ENCODE results near the gene MAML3.

The MAML3 gene

GRCh38 chr4:139694522-139695107, 459.4 kb downstream of the MAML3 start:
- no peak overlapping the region for H2BK12ac ChIP-seq (ENCODE audit: low read length)
- no peaks in the 10 kb centered on the region for H3K79me1 ChIP-seq (ENCODE audit: low read depth, low read length)
- no peaks in the 10 kb centered on the region for H3K27me3 ChIP-seq (ENCODE audit: control insufficient read depth in 3 of 3, insufficient read depth in 3 of 3, low read depth in 1 of 3, low read length in 3 of 3)
- no peak for DNase-seq (ENCODE audit: low spot score)
- H2AFZ ChIP-seq (ENCODE audit: low read length) = no peak overlapping the region
- H3K18ac ChIP-seq (ENCODE audit: low read length) = no peak overlapping the region
- no peak overlapping the region for H2BK5ac ChIP-seq (ENCODE audit: low read length)
- no peak overlapping the region for H3K9ac ChIP-seq (ENCODE audit: low read depth, low read length, poor library complexity)
- peaks cover 0 to 8% of the 10 kb centered on the region in 2 donors for H3K36me3 ChIP-seq (replicated peaks in 1 of 2; ENCODE audit: control insufficient read depth in 2 of 2, insufficient read depth in 2 of 2, low read length in 2 of 2)
- H2BK120ac ChIP-seq (ENCODE audit: low read depth, low read length) = no peak overlapping the region
- no peak overlapping the region for H3K27ac ChIP-seq (replicated peaks; ENCODE audit: low read length)
- WGBS, 2 donors (ENCODE audit: extremely low coverage in 2 of 2, insufficient read length in 2 of 2, insufficient replicate concordance in 1 of 2) = no CpG with 5 or more reads among the region's 3 CpGs
- no peak overlapping the region for H3K4me2 ChIP-seq (ENCODE audit: insufficient read depth, low read length, poor library complexity, severe bottlenecking)
- H2BK15ac ChIP-seq (ENCODE audit: low read length) = no peak overlapping the region
- no peak overlapping the region for H3K23ac ChIP-seq (ENCODE audit: low read depth, low read length, poor library complexity)
- no peak overlapping the region for H3K4me3 ChIP-seq (ENCODE audit: low read length in 2 of 2)
- H3K4me1 ChIP-seq (ENCODE audit: control insufficient read depth in 2 of 2, insufficient read depth in 1 of 2, low read depth in 1 of 2, low read length in 2 of 2) = no peaks in the 10 kb centered on the region
- H4K8ac ChIP-seq (ENCODE audit: low read depth, low read length) = no peak overlapping the region
- H3K9me3 ChIP-seq (replicated peaks in 1 of 2; ENCODE audit: control insufficient read depth in 2 of 2, insufficient read depth in 1 of 2, low read depth in 1 of 2, low read length in 2 of 2) = peaks cover 0 to 6% of the 10 kb centered on the region in 2 donors
- no peak overlapping the region for H3K14ac ChIP-seq (ENCODE audit: low read length)
- H3K4ac ChIP-seq (ENCODE audit: low read length) = no peak overlapping the region
- H4K91ac ChIP-seq (ENCODE audit: low read depth, low read length, poor library complexity) = no peak overlapping the region
- no peak overlapping the region for H2AK5ac ChIP-seq (ENCODE audit: low read depth, low read length)

GRCh38 chr4:139692309-139693012, 461.5 kb downstream of the MAML3 start:
- Histone ChIP-seq H3K18ac (ENCODE audit: low read length) (no peak overlapping the region), H3K4ac (ENCODE audit: low read length) (no peak overlapping the region), H4K91ac (ENCODE audit: low read depth, low read length, poor library complexity) (no peak overlapping the region), H3K4me3 (ENCODE audit: low read length in 2 of 2) (no peak overlapping the region), H2BK5ac (ENCODE audit: low read length) (no peak overlapping the region), H2BK15ac (ENCODE audit: low read length) (no peak overlapping the region), H3K4me2 (ENCODE audit: insufficient read depth, low read length, poor library complexity, severe bottlenecking) (no peak overlapping the region), H3K79me1 (ENCODE audit: low read depth, low read length) (no peaks in the 10 kb centered on the region), H2AFZ (ENCODE audit: low read length) (no peak overlapping the region), H2AK5ac (ENCODE audit: low read depth, low read length) (no peak overlapping the region), H3K4me1 (ENCODE audit: control insufficient read depth in 2 of 2, insufficient read depth in 1 of 2, low read depth in 1 of 2, low read length in 2 of 2) (peaks cover 0 to 2% of the 10 kb centered on the region in 2 donors), H4K8ac (ENCODE audit: low read depth, low read length) (no peak overlapping the region), H3K9ac (ENCODE audit: low read depth, low read length, poor library complexity) (no peak overlapping the region), H3K27ac (replicated peaks; ENCODE audit: low read length) (no peak overlapping the region), H3K9me3 (replicated peaks in 1 of 2; ENCODE audit: control insufficient read depth in 2 of 2, insufficient read depth in 1 of 2, low read depth in 1 of 2, low read length in 2 of 2) (peaks cover 0 to 6% of the 10 kb centered on the region in 2 donors), H3K36me3 (replicated peaks in 1 of 2; ENCODE audit: control insufficient read depth in 2 of 2, insufficient read depth in 2 of 2, low read length in 2 of 2) (peaks cover 0 to 11% of the 10 kb centered on the region in 2 donors), H3K27me3 (ENCODE audit: control insufficient read depth in 3 of 3, insufficient read depth in 3 of 3, low read depth in 1 of 3, low read length in 3 of 3) (no peaks in the 10 kb centered on the region), H3K14ac (ENCODE audit: low read length) (no peak overlapping the region), H2BK120ac (ENCODE audit: low read depth, low read length) (no peak overlapping the region), H3K23ac (ENCODE audit: low read depth, low read length, poor library complexity) (no peak overlapping the region), H2BK12ac (ENCODE audit: low read length) (no peak overlapping the region)
- no peak for DNase-seq (ENCODE audit: low spot score)
- WGBS, 2 donors (ENCODE audit: extremely low coverage in 2 of 2, insufficient read length in 2 of 2, insufficient replicate concordance in 1 of 2) = no CpG with 5 or more reads among the region's 4 CpGs

- Histone ChIP-seq H3K14ac (ENCODE audit: low read length) (no peak overlapping the region), H3K4me1 (ENCODE audit: control insufficient read depth in 2 of 2, insufficient read depth in 1 of 2, low read depth in 1 of 2, low read length in 2 of 2) (peaks cover 0 to 2% of the 10 kb centered on the region in 2 donors), H3K27ac (replicated peaks; ENCODE audit: low read length) (no peak overlapping the region), H3K4ac (ENCODE audit: low read length) (no peak overlapping the region), H3K9me3 (replicated peaks in 1 of 2; ENCODE audit: control insufficient read depth in 2 of 2, insufficient read depth in 1 of 2, low read depth in 1 of 2, low read length in 2 of 2) (peaks cover 0 to under 1% of the 10 kb centered on the region in 2 donors), H2BK15ac (ENCODE audit: low read length) (no peak overlapping the region), H3K23ac (ENCODE audit: low read depth, low read length, poor library complexity) (no peak overlapping the region), H3K36me3 (replicated peaks in 1 of 2; ENCODE audit: control insufficient read depth in 2 of 2, insufficient read depth in 2 of 2, low read length in 2 of 2) (peaks cover 0 to 6% of the 10 kb centered on the region in 2 donors), H2AK5ac (ENCODE audit: low read depth, low read length) (no peak overlapping the region), H3K18ac (ENCODE audit: low read length) (no peak overlapping the region), H2AFZ (ENCODE audit: low read length) (no peak overlapping the region), H3K4me3 (ENCODE audit: low read length in 2 of 2) (no peak overlapping the region), H2BK120ac (ENCODE audit: low read depth, low read length) (no peak overlapping the region), H3K79me1 (ENCODE audit: low read depth, low read length) (no peaks in the 10 kb centered on the region), H4K8ac (ENCODE audit: low read depth, low read length) (no peak overlapping the region), H4K91ac (ENCODE audit: low read depth, low read length, poor library complexity) (no peak overlapping the region), H2BK5ac (ENCODE audit: low read length) (no peak overlapping the region), H3K9ac (ENCODE audit: low read depth, low read length, poor library complexity) (no peak overlapping the region), H3K27me3 (ENCODE audit: control insufficient read depth in 3 of 3, insufficient read depth in 3 of 3, low read depth in 1 of 3, low read length in 3 of 3) (no peaks in the 10 kb centered on the region), H3K4me2 (ENCODE audit: insufficient read depth, low read length, poor library complexity, severe bottlenecking) (no peak overlapping the region), H2BK12ac (ENCODE audit: low read length) (no peak overlapping the region)
- DNase-seq (ENCODE audit: low spot score) = no peak
These were observed 463.6 kb downstream of the MAML3 start for GRCh38 chr4:139690419-139690818.

- no peak overlapping the region for H2BK5ac ChIP-seq (ENCODE audit: low read length)
- no peak overlapping the region for H3K4me3 ChIP-seq (ENCODE audit: low read length in 2 of 2)
- H3K9ac ChIP-seq (ENCODE audit: low read depth, low read length, poor library complexity) = no peak overlapping the region
- H2AK5ac ChIP-seq (ENCODE audit: low read depth, low read length) = no peak overlapping the region
- no peak for DNase-seq (ENCODE audit: low spot score)
- H3K23ac ChIP-seq (ENCODE audit: low read depth, low read length, poor library complexity) = no peak overlapping the region
- no peak overlapping the region for H3K14ac ChIP-seq (ENCODE audit: low read length)
- no peak overlapping the region for H3K18ac ChIP-seq (ENCODE audit: low read length)
- no peak overlapping the region for H2AFZ ChIP-seq (ENCODE audit: low read length)
- H3K4ac ChIP-seq (ENCODE audit: low read length) = no peak overlapping the region
- no peak overlapping the region for H2BK15ac ChIP-seq (ENCODE audit: low read length)
- H4K8ac ChIP-seq (ENCODE audit: low read depth, low read length) = no peak overlapping the region
- H3K36me3 ChIP-seq (replicated peaks in 1 of 2; ENCODE audit: control insufficient read depth in 2 of 2, insufficient read depth in 2 of 2, low read length in 2 of 2) = peaks cover 0 to 13% of the 10 kb centered on the region in 2 donors
- no peak overlapping the region for H3K27ac ChIP-seq (replicated peaks; ENCODE audit: low read length)
- H2BK12ac ChIP-seq (ENCODE audit: low read length) = no peak overlapping the region
- H4K91ac ChIP-seq (ENCODE audit: low read depth, low read length, poor library complexity) = no peak overlapping the region
- no peaks in the 10 kb centered on the region for H3K79me1 ChIP-seq (ENCODE audit: low read depth, low read length)
- no CpG with 5 or more reads among the region's 6 CpGs for WGBS, 2 donors (ENCODE audit: extremely low coverage in 2 of 2, insufficient read length in 2 of 2, insufficient replicate concordance in 1 of 2)
- H3K9me3 ChIP-seq (replicated peaks in 1 of 2; ENCODE audit: control insufficient read depth in 2 of 2, insufficient read depth in 1 of 2, low read depth in 1 of 2, low read length in 2 of 2) = peaks cover 2 to 13% of the 10 kb centered on the region in 2 donors
- no peak overlapping the region for H3K4me2 ChIP-seq (ENCODE audit: insufficient read depth, low read length, poor library complexity, severe bottlenecking)
- peaks cover 0 to 2% of the 10 kb centered on the region in 2 donors for H3K4me1 ChIP-seq (ENCODE audit: control insufficient read depth in 2 of 2, insufficient read depth in 1 of 2, low read depth in 1 of 2, low read length in 2 of 2)
- no peak overlapping the region for H2BK120ac ChIP-seq (ENCODE audit: low read depth, low read length)
- H3K27me3 ChIP-seq (ENCODE audit: control insufficient read depth in 3 of 3, insufficient read depth in 3 of 3, low read depth in 1 of 3, low read length in 3 of 3) = no peaks in the 10 kb centered on the region
These were observed 464.8 kb downstream of the MAML3 start for GRCh38 chr4:139689093-139689722.
